ENCODE data around the gene GLT1D1.

The GLT1D1 gene

GRCh38 chr12:128992550-128992949 is 139.3 kb downstream of the GLT1D1 start:
- DNase-seq (ENCODE audit: low read depth in 2 of 3, low spot score in 2 of 3): no peak

- DNase-seq (ENCODE audit: low read depth in 2 of 3, low spot score in 2 of 3): no peak
These were observed 141.6 kb downstream of the GLT1D1 start for GRCh38 chr12:128994856-128995255.

GRCh38 chr12:128995619-128996018 is 142.3 kb downstream of the GLT1D1 start:
- no peak for DNase-seq (ENCODE audit: low read depth in 2 of 3, low spot score in 2 of 3)

GRCh38 chr12:129001826-129002225 is 148.5 kb downstream of the GLT1D1 start:
- no peak for DNase-seq (ENCODE audit: low read depth in 2 of 3, low spot score in 2 of 3)

GRCh38 chr12:129002427-129002826 is 149.1 kb downstream of the GLT1D1 start:
- DNase-seq (ENCODE audit: low read depth in 2 of 3, low spot score in 2 of 3): no peak

GRCh38 chr12:129005416-129005815 is 152.1 kb downstream of the GLT1D1 start:
- DNase-seq (ENCODE audit: low read depth in 2 of 3, low spot score in 2 of 3): no peak

- no peak for DNase-seq (ENCODE audit: low read depth in 2 of 3, low spot score in 2 of 3)
These were observed 152.6 kb downstream of the GLT1D1 start for GRCh38 chr12:129005829-129006228.

- no peak for DNase-seq (ENCODE audit: low read depth in 2 of 3, low spot score in 2 of 3)
These were observed 156.8 kb downstream of the GLT1D1 start for GRCh38 chr12:129009833-129010622.

GRCh38 chr12:129016159-129016558 is 162.9 kb downstream of the GLT1D1 start:
- no peak for DNase-seq (ENCODE audit: low read depth in 2 of 3, low spot score in 2 of 3)

GRCh38 chr12:129025055-129025454 is 171.8 kb downstream of the GLT1D1 start:
- DNase-seq (ENCODE audit: low read depth in 2 of 3, low spot score in 2 of 3): no peak

- no peak for DNase-seq (ENCODE audit: low read depth in 2 of 3, low spot score in 2 of 3)
These were observed 175.6 kb downstream of the GLT1D1 start for GRCh38 chr12:129028844-129029243.

All from activated CD8-positive, alpha-beta memory T cell treated with anti-CD3 and anti-CD28 coated beads for 48 hours (primary cell).